ENCODE results near the gene OR52K1. TPM values are rescaled to one million over a fixed set of nuclear protein-coding genes. Genes with fewer than 3 reads are reported as not detected.

OR52K1 gene
- total RNA-seq (under 1 TPM; 0.09 to 0.86 TPM), polyA plus RNA-seq (ENCODE audit: insufficient read length in 6 of 6) (under 1 TPM; 0.21 to 0.35 (median 0.27) TPM)
- long read RNA-seq, donor 1 = 0 reads
- long read RNA-seq, donor 2 = 0 reads
- long read RNA-seq, donor 3 = 0 reads
- long read RNA-seq, donor 4 = 0 reads
- long read RNA-seq, donor 5 = 0 reads
- long read RNA-seq, donor 6 = 0 reads
- long read RNA-seq, donor 7 = 0 reads
- long read RNA-seq, donor 8 = 0 reads
- long read RNA-seq, donor 9 = 0 reads
- long read RNA-seq, donor 10 = 0 reads
- long read RNA-seq, donor 11 = 0 reads
- long read RNA-seq, donor 12 = 0 reads

- H3K27ac ChIP-seq = no peak within 1 kb of the TSS
- TF ChIP-seq CTCF (IDR thresholded peaks at IDR 0.05) = no peak
- peak in 1 of 4 donors; percentile 50 for DNase-seq
- H3K36me3 ChIP-seq = no peaks in the 10 kb centered on the region
- no peak within 1 kb of the TSS for H3K4me3 ChIP-seq
- no peaks in the 10 kb centered on the region for H3K9me3 ChIP-seq
- peak; percentile 62 for ATAC-seq
- intact Hi-C loops (cut with DNase I) = no loop called here
- no peaks in the 10 kb centered on the region for H3K27me3 ChIP-seq
- peaks cover 0 to 27% of the 10 kb centered on the region in 2 donors for H3K4me1 ChIP-seq
Measured at GRCh38 chr11:4482445-4482844, at the start of gene OR52K1. TSS of gene OR52K1 (plus strand) at chr11:4482646. CDS start at chr11:4488901, 6,255 bp downstream.

- Histone ChIP-seq H3K27ac (peak overlapping the region in 1 of 2 donors; percentile 71), H3K36me3 (no peaks in the 10 kb centered on the region), H3K4me1 (peaks cover 0 to 24% of the 10 kb centered on the region in 2 donors), H3K9me3 (no peaks in the 10 kb centered on the region), H3K27me3 (no peaks in the 10 kb centered on the region), H3K4me3 (no peak overlapping the region)
- intact Hi-C loops (cut with DNase I) = no loop called here
- ATAC-seq (no peak), DNase-seq (no peak)
- no peak for TF ChIP-seq CTCF (IDR thresholded peaks at IDR 0.05)
Measured at GRCh38 chr11:4433856-4434255, 48.6 kb upstream of the OR52K1 start.

- ATAC-seq = no peak
- peaks cover 0 to 24% of the 10 kb centered on the region in 2 donors for H3K4me1 ChIP-seq
- intact Hi-C loops (cut with DNase I) = no loop called here
Measured at GRCh38 chr11:4436411-4436810, 46.0 kb upstream of the OR52K1 start.

GRCh38 chr11:4441515-4441914 is 40.9 kb upstream of the OR52K1 start:
- intact Hi-C loops (cut with DNase I) = no loop called here
- no peak overlapping the region for H3K4me3 ChIP-seq
- H3K27me3 ChIP-seq = no peaks in the 10 kb centered on the region
- H3K4me1 ChIP-seq = peaks cover 0 to 25% of the 10 kb centered on the region in 2 donors
- peak overlapping the region in 1 of 2 donors; percentile 71 for H3K27ac ChIP-seq
- H3K36me3 ChIP-seq = no peaks in the 10 kb centered on the region
- H3K9me3 ChIP-seq = no peaks in the 10 kb centered on the region
- ATAC-seq (no peak), DNase-seq (no peak)
- no peak for TF ChIP-seq CTCF (IDR thresholded peaks at IDR 0.05)

More at GRCh38 chr11:4436411-4436810, 46.0 kb upstream of the OR52K1 start:
- TF ChIP-seq CTCF (IDR thresholded peaks at IDR 0.05) = no peak
- Histone ChIP-seq H3K36me3 (no peaks in the 10 kb centered on the region), H3K27me3 (no peaks in the 10 kb centered on the region), H3K9me3 (no peaks in the 10 kb centered on the region), H3K4me3 (no peak overlapping the region), H3K27ac (no peak overlapping the region)
- DNase-seq = no peak

- DNase-seq = no peak
- intact Hi-C loops (cut with DNase I) = no loop called here
- Histone ChIP-seq H3K4me3 (no peak overlapping the region), H3K27ac (peak overlapping the region in 1 of 2 donors; percentile 74), H3K4me1 (peaks cover 0 to 21% of the 10 kb centered on the region in 2 donors), H3K36me3 (no peaks in the 10 kb centered on the region), H3K9me3 (no peaks in the 10 kb centered on the region), H3K27me3 (no peaks in the 10 kb centered on the region)
- no peak for TF ChIP-seq CTCF (IDR thresholded peaks at IDR 0.05)
- ATAC-seq = no peak
Measured at GRCh38 chr11:4443232-4443891, 39.1 kb upstream of the OR52K1 start.
